Measurements from ENCODE around the gene PLEKHG4B. TPM values are rescaled to one million over a fixed set of nuclear protein-coding genes. Genes with fewer than 3 reads are reported as not detected.

The PLEKHG4B gene
- polyA plus RNA-seq, 1 donor (not counting 4 experiments of a cell fraction or from before 2014, with no cell fraction given), result not detected

DNA sequence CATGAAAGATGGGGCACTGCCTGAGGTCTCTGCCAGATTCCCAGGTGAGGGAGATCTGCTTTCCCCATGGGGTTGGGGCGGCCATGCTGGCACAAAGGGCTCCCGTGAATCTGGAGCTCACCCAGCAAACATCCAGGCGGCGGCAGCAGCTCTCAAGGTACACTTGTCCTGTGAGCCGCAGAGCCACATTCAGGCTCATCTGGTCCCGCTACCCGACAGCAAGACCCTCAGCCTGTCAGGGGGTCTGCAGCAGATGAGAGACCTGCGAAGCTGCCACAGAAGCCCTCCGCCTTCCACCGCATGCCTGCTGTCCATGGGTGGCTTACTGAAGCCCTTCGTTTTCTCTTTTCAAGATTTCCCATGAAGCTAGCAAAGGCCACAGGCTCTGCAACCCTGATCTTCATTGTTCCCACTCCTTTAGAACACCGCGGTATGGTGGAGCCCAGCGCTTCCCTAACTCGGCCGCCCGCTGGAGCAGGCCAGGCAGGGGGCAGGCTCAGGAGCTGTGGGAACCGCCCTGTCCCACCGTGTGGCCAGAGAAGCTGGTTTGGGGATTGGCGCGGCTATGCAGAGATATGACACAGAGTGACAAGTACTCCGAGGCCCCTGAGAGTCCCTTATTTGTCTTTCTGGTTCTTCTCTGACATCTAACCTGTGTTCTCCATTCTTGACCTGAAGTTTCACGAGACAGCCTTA is 108.1 kb downstream of the PLEKHG4B start:
- dilution Hi-C loops (cut with MboI; ENCODE audit: extremely low pct_ligation_motif_present, low sequenced_read_pairs), result no loop called here
- FAIRE-seq, result no peak

GRCh38 chr5:200985-201384 is 109.0 kb downstream of the PLEKHG4B start:
- no peak for TF ChIP-seq EZH2 (IDR thresholded peaks at IDR 0.05; ENCODE audit: low read length)
- TF ChIP-seq CTCF (optimal IDR thresholded peaks at IDR 0.05 in 1 of 3, IDR thresholded peaks at IDR 0.05 in 1 of 3, conservative IDR thresholded peaks at IDR 0.05 in 1 of 3; ENCODE audit: extremely low read depth in 1 of 3, insufficient read depth in 2 of 3, low read length in 3 of 3), result no peak
- dilution Hi-C loops (cut with MboI; ENCODE audit: extremely low pct_ligation_motif_present, low sequenced_read_pairs), result no loop called here

More for the DNA sequence above, 108.1 kb downstream of the PLEKHG4B start:
- DNase-seq (ENCODE audit: low read depth, low spot score), result no peak
- no peak overlapping the region for H2AFZ ChIP-seq (ENCODE audit: control insufficient read depth, low read length)
- no peaks in the 10 kb centered on the region for H3K27me3 ChIP-seq (ENCODE audit: control insufficient read depth, extremely low read depth, insufficient read depth, low read length)
- H3K36me3 ChIP-seq (ENCODE audit: control insufficient read depth in 2 of 2, extremely low read depth in 1 of 2, insufficient read depth in 2 of 2, low read length in 2 of 2), result peaks cover 6 to 10% of the 10 kb centered on the region in 2 experiments
- no peaks in the 10 kb centered on the region for H3K4me1 ChIP-seq (ENCODE audit: control insufficient read depth, extremely low read depth, insufficient read depth, low read length)
- no peak overlapping the region for H3K9ac ChIP-seq (ENCODE audit: control insufficient read depth, extremely low read depth, insufficient read depth, low read length)
- no peak for TF ChIP-seq CTCF (optimal IDR thresholded peaks at IDR 0.05 in 1 of 3, IDR thresholded peaks at IDR 0.05 in 1 of 3, conservative IDR thresholded peaks at IDR 0.05 in 1 of 3; ENCODE audit: extremely low read depth in 1 of 3, insufficient read depth in 2 of 3, low read length in 3 of 3)
- TF ChIP-seq EZH2 (IDR thresholded peaks at IDR 0.05; ENCODE audit: low read length), result no peak
- H3K27ac ChIP-seq (ENCODE audit: control insufficient read depth, insufficient read depth, low read length), result no peak overlapping the region
- H3K9me1 ChIP-seq (ENCODE audit: control insufficient read depth, extremely low read depth, insufficient read depth, low read length), result no peaks in the 10 kb centered on the region
- H4K20me1 ChIP-seq (ENCODE audit: control insufficient read depth, extremely low read depth, insufficient read depth, low read length), result no peaks in the 10 kb centered on the region
- H3K4me2 ChIP-seq (ENCODE audit: control insufficient read depth, extremely low read depth, insufficient read depth, low read depth, low read length), result no peak overlapping the region
- H3K4me3 ChIP-seq (ENCODE audit: control insufficient read depth in 2 of 3, extremely low read depth in 1 of 3, insufficient read depth in 2 of 3, low read depth in 1 of 3, low read length in 3 of 3), result no peak overlapping the region
- H3K9me3 ChIP-seq (ENCODE audit: control insufficient read depth, low read depth, low read length), result no peaks in the 10 kb centered on the region
- H3K79me2 ChIP-seq (ENCODE audit: control insufficient read depth, insufficient read depth, low read length), result no peaks in the 10 kb centered on the region

More at GRCh38 chr5:200985-201384, 109.0 kb downstream of the PLEKHG4B start:
- Histone ChIP-seq H3K36me3 (ENCODE audit: control insufficient read depth in 2 of 2, extremely low read depth in 1 of 2, insufficient read depth in 2 of 2, low read length in 2 of 2) (peaks cover 6 to 17% of the 10 kb centered on the region in 2 experiments), H3K4me3 (ENCODE audit: control insufficient read depth in 2 of 3, extremely low read depth in 1 of 3, insufficient read depth in 2 of 3, low read depth in 1 of 3, low read length in 3 of 3) (no peak overlapping the region), H2AFZ (ENCODE audit: control insufficient read depth, low read length) (no peak overlapping the region), H3K27me3 (ENCODE audit: control insufficient read depth, extremely low read depth, insufficient read depth, low read length) (no peaks in the 10 kb centered on the region), H3K9ac (ENCODE audit: control insufficient read depth, extremely low read depth, insufficient read depth, low read length) (no peak overlapping the region), H3K79me2 (ENCODE audit: control insufficient read depth, insufficient read depth, low read length) (no peaks in the 10 kb centered on the region), H3K27ac (ENCODE audit: control insufficient read depth, insufficient read depth, low read length) (no peak overlapping the region), H3K9me1 (ENCODE audit: control insufficient read depth, extremely low read depth, insufficient read depth, low read length) (no peaks in the 10 kb centered on the region), H3K4me2 (ENCODE audit: control insufficient read depth, extremely low read depth, insufficient read depth, low read depth, low read length) (no peak overlapping the region), H4K20me1 (ENCODE audit: control insufficient read depth, extremely low read depth, insufficient read depth, low read length) (no peaks in the 10 kb centered on the region), H3K9me3 (ENCODE audit: control insufficient read depth, low read depth, low read length) (no peaks in the 10 kb centered on the region), H3K4me1 (ENCODE audit: control insufficient read depth, extremely low read depth, insufficient read depth, low read length) (no peaks in the 10 kb centered on the region)
- FAIRE-seq, result no peak
- DNase-seq (ENCODE audit: low read depth, low spot score), result no peak

Data from keratinocyte (primary cell).